ENCODE measurements around the gene TRRAP. TPM values are rescaled to one million over a fixed set of nuclear protein-coding genes. Genes with fewer than 3 reads are reported as not detected.
A peak's percentile ranks its signal among the peaks of the same experiment; 100 is the strongest.

TRRAP gene
- total RNA-seq, 1 donor from 2014 or later, result 39.3 TPM

DNA sequence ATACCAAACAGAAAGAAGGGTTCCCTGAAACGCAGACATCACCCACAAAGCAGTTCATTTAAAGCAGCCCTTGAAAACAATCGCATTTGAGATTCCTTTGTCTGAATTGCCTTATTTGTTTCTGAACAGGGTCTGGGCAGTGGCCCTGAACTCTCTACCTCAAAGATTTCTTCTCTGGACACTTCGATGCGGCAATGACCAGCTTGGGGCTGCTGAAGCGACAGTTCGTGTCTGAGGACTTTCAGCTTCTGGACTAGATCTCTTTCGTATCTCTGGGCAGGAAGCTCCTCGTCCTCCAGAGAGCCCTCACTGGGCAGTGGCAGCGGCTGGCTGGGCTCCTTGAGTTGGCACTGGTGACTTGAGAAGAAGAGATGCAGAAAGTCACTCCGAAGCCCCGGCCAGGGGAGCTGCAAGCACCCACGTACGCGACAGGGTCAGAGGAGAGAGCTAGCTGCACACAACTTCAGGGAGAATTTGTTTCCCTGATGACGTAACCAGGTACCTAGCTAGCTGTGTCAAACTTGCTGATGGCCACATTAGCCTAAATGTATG, 169.3 kb downstream of the TRRAP start:
- H3K36me3 ChIP-seq, result peaks cover 0 to 90% of the 10 kb centered on the region in 2 donors
- TF ChIP-seq, protein P1, sequence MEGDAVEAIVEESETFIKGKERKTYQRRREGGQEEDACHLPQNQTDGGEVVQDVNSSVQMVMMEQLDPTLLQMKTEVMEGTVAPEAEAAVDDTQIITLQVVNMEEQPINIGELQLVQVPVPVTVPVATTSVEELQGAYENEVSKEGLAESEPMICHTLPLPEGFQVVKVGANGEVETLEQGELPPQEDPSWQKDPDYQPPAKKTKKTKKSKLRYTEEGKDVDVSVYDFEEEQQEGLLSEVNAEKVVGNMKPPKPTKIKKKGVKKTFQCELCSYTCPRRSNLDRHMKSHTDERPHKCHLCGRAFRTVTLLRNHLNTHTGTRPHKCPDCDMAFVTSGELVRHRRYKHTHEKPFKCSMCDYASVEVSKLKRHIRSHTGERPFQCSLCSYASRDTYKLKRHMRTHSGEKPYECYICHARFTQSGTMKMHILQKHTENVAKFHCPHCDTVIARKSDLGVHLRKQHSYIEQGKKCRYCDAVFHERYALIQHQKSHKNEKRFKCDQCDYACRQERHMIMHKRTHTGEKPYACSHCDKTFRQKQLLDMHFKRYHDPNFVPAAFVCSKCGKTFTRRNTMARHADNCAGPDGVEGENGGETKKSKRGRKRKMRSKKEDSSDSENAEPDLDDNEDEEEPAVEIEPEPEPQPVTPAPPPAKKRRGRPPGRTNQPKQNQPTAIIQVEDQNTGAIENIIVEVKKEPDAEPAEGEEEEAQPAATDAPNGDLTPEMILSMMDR (IDR thresholded peaks at IDR 0.05), result no peak
- no peak for TF ChIP-seq POLR2A (IDR thresholded peaks at IDR 0.05)
- no peak for TF ChIP-seq POLR2AphosphoS5 (IDR thresholded peaks at IDR 0.05; ENCODE audit: insufficient read depth in 1 of 2, low read depth in 1 of 2)
- no peak for DNase-seq (ENCODE audit: extremely low spot score in 2 of 2)
- H3K27me3 ChIP-seq, result no peaks in the 10 kb centered on the region
- H3K4me1 ChIP-seq, result no peaks in the 10 kb centered on the region
- H3K4me3 ChIP-seq, result no peak overlapping the region
- H3K27ac ChIP-seq, result no peak overlapping the region
- intact Hi-C loops (cut with DNase I), result no loop called here
- H3K9me3 ChIP-seq, result no peaks in the 10 kb centered on the region

DNA sequence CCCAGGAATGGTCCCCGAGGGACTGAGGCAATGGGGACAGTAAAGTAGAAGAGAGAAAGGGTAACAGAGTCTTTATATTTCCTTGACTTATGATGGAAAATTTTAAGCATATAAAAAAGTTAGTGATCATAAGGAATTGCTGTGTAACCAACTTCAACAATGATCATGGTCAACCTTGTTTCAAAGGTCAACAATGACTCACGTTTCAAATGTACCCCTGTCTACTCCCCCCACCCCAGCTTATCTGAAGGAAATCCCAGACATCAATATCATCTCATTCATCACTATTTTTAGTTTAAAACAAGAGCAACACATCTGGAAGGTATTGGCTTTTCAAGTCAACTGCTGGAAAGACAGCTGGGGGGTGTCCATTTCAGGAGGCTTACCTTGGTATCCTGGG, 172.6 kb downstream of the TRRAP start:
- intact Hi-C loops (cut with DNase I), result no loop called here
- no peaks in the 10 kb centered on the region for H3K27me3 ChIP-seq
- no peak for DNase-seq (ENCODE audit: extremely low spot score in 2 of 2)
- H3K27ac ChIP-seq, result no peak overlapping the region
- no peaks in the 10 kb centered on the region for H3K4me1 ChIP-seq
- no peaks in the 10 kb centered on the region for H3K9me3 ChIP-seq
- peaks cover 0 to 87% of the 10 kb centered on the region in 2 donors for H3K36me3 ChIP-seq
- H3K4me3 ChIP-seq, result no peak overlapping the region
- no peak for TF ChIP-seq POLR2A (IDR thresholded peaks at IDR 0.05)
- no peak for TF ChIP-seq POLR2AphosphoS5 (IDR thresholded peaks at IDR 0.05; ENCODE audit: insufficient read depth in 1 of 2, low read depth in 1 of 2)
- TF ChIP-seq, protein P1 (IDR thresholded peaks at IDR 0.05), result no peak

DNA sequence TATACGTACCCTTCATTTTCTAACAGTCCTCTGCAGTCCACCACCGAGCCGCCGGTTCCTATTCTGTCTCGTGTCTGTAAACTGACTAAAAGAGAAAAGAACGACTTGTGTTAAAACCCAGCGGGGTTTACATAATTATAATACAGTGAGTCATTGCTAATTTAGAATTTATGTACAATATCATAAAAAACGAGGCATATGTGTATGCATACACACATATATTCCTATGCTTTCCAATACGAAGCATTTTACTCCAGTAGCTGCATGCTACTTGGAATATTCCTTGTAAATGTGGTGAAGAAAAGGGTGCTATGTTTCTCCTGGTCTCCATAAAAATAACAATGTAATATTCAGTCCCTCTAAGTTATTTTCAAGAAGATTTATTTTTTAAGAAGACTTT, 176.4 kb downstream of the TRRAP start:
- no peak for TF ChIP-seq POLR2A (IDR thresholded peaks at IDR 0.05)
- TF ChIP-seq, protein P1 (IDR thresholded peaks at IDR 0.05), result no peak
- TF ChIP-seq POLR2AphosphoS5 (IDR thresholded peaks at IDR 0.05; ENCODE audit: insufficient read depth in 1 of 2, low read depth in 1 of 2), result no peak
- H3K4me3 ChIP-seq, result no peak overlapping the region
- no peak for DNase-seq (ENCODE audit: extremely low spot score in 2 of 2)
- no peaks in the 10 kb centered on the region for H3K9me3 ChIP-seq
- peaks cover 0 to 65% of the 10 kb centered on the region in 2 donors for H3K36me3 ChIP-seq
- intact Hi-C loops (cut with DNase I), result no loop called here
- no peaks in the 10 kb centered on the region for H3K4me1 ChIP-seq
- no peaks in the 10 kb centered on the region for H3K27me3 ChIP-seq
- H3K27ac ChIP-seq, result no peak overlapping the region

DNA sequence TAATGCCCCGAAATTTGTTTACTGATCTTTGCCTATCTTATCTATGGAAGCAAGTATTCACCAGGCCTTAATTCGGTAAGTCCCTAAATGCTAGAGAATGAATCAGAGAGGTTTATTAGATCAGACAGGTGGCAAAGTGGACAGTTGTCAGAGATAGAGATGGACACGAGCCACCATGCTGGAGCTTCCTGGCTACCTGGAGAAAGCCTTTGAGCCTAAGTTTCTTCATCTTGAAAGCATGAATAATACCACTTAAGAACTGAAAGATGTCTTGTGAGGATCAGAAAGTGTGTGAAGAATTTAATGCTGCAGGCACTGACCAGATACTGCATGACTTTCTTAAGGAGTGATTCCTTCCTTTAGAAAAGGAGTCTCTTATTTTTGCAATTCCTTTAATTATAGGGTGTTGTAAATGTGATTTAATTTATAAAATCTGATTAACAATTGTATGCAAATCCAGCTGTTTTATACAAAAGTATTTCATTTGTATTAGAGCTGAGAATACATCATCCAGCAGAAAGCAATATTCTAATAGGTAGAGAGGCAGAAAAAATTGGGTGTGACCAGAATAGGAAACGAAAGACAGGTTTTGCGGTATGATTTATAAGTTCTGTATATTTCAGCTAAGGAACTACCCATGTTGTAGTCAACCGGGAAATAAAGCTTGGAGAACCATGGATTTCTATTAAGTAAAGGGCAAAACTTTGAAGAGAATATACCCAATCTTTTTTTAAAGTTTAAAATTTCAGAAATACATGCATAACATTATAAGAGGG, 182.9 kb downstream of the TRRAP start:
- TF ChIP-seq, protein P1 (IDR thresholded peaks at IDR 0.05), result no peak
- TF ChIP-seq POLR2A (IDR thresholded peaks at IDR 0.05) (no peak), POLR2AphosphoS5 (IDR thresholded peaks at IDR 0.05; ENCODE audit: insufficient read depth in 1 of 2, low read depth in 1 of 2) (no peak)
- intact Hi-C loops (cut with DNase I), result no loop called here
- Histone ChIP-seq H3K4me1 (peaks cover 9% of the 10 kb centered on the region), H3K9me3 (no peaks in the 10 kb centered on the region), H3K27ac (no peak overlapping the region), H3K4me3 (no peak overlapping the region), H3K36me3 (peaks cover 0 to 13% of the 10 kb centered on the region in 2 donors), H3K27me3 (no peaks in the 10 kb centered on the region)
- no peak for DNase-seq (ENCODE audit: extremely low spot score in 2 of 2)

Small RNA genes lying within 50 kb of the gene (microRNA-seq; reads per million reads assigned to microRNA genes)
- 3.8 reads per million for gene MIR3609 (ENCODE audit: borderline number of aligned reads, borderline replicate concordance)

Small RNA genes lying within 50 kb of the gene (small RNA-seq; reads per million reads assigned to genes)
- 440 reads per million, percentile 98 among the genes with 10 or more reads in this experiment for gene MIR3609

Other genes starting within 250 kb of the TRRAP start
- gene TMEM130, start 8.5 kb upstream of the TRRAP start, total RNA-seq, result 3.7 TPM

Data from vagina (tissue), 2 donors.